Hematopoietic multipotent progenitor cell (in vitro differentiated cells): ENCODE measurements around the gene PPM1J. TPM values are rescaled to one million over a fixed set of nuclear protein-coding genes. Genes with fewer than 3 reads are reported as not detected.
A peak's percentile ranks its signal among the peaks of the same experiment; 100 is the strongest.

Experiments
- DNase-seq, 3 donors: peaks; one replicate each; pipeline ENCODE4 v3.0.0-alpha.2; 2011 to 2015; ENCODE audit warnings: low read depth in 2 of 3, low spot score in 2 of 3
- total RNA-seq: library from RNA; depleted of rRNA; stranded (reverse); fragments of >200 nt; gene quantifications from one replicate; pipeline ENCODE4 v1.2.3, GENCODE V29; 2012

The PPM1J gene
- total RNA-seq, 1 donor, result under 0.01 TPM

DNA sequence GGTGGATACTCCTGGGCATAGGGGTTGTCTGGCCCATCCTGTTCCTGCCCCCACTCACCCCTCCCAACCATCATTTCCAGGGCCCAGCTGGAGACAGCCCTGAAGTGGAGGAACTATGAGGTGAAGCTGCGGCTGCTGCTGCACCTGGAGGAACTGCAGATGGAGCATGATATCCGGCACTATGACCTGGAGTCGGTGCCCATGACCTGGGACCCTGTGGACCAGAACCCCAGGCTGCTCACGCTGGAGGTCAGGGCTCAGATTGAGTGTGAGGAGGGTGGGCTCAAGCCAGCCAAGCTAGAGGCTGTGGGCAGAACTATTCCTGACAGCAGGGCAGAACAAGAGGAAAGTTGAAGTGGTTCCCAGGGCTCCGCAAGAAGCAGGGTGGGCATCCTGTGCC lies 22.5 kb downstream of the PPM1J start:
- DNase-seq, result no peak

DNA sequence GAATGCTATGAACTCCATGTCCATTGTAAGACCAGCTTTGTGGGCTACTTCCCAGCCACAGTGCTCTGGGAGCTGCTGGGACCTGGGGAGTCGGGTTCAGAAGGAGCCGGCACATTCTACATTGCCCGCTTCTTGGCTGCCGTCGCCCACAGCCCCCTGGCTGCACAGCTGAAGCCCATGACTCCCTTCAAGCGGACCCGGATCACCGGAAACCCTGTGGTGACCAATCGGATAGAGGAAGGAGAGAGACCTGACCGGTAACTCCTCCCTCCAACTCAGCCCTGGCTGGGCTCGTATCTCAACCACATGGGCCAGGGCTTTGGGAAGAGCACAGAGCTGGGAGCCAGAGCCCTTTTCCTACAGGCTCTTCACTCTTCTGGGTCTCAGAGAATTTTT lies 25.3 kb downstream of the PPM1J start:
- no peak for DNase-seq

- DNase-seq, result no peak
Measured at GRCh38 chr1:112689196-112689841, 25.8 kb downstream of the PPM1J start.

DNA sequence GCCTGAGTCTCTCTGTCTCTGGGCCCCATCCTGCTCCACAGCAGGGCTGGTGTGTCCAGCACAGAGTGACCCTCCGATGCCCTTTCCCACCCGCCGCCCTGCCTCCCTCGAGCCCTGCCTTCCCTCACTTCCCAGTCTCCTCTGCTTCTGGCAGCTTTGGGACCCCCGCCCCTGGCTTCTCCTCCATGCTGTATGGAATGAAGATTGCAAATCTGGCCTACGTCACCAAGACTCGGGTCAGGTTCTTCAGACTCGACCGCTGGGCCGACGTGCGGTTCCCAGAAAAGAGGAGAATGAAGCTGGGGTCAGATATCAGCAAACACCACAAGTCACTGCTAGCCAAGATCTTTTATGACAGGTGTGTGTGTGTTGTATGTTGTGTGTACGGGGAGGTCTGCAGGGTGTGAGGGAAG lies 26.3 kb downstream of the PPM1J start:
- DNase-seq, result no peak

- no peak for DNase-seq
Measured at GRCh38 chr1:112687785-112688496, 27.2 kb downstream of the PPM1J start.

DNA sequence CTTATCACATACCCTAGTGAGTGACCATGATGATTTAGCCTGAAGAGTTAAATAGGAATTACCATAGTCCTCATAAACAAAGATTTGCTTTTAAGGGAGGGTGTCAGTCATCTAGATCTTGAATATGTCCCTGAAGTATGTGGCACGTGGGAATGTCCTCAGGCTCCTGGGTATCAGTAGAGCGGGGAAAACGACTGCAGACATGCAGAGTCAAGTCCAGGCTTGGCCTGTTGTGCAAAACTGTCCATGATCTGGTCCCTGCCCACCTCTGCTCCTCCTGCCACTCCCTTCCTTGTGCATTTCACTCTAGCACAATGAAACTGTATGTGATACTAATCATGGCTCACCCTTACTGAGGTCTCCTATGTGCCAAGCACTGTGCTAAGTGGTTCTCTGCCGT lies 27.8 kb downstream of the PPM1J start:
- DNase-seq, result no peak

GRCh38 chr1:112686835-112687234 lies 28.3 kb downstream of the PPM1J start:
- no peak for DNase-seq

DNA sequence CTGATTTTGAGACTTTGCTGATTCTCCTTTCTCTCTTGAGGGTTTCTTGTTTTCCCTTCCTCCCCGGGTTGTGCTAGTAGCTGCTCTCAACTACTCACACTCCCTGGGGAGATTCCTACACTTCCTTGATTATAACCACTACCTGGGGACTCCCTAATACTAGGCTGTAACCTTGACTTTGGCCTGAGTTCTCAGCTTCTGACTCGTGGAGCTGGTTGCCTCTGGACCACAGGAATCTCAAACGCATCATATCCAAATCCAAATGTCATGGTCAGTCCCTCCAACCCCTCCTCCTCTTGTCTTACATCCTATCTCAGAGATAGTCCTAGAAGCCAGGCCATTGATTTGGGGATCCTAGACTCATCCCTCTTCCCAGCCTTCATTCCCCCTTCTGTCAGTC lies 28.7 kb downstream of the PPM1J start:
- no peak for DNase-seq

DNA sequence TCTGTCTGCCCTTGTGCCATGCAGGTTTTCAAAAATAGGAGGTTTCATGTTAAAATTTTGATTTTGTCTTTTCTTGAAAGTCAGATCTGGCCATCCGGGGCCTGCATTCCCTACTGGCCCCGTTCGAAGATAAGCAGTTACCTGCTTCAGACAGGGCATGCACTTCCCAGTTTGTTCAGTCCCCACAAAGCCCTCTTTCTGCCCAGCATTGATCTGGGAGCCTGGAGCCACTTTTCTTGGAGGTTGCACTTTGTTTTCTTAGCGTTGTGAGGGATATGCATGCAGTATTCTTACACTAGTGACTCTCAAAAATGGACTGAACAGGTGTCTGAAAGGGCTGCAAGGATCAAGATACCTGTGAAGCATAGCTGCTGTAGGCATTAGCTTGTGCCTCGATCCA lies 29.2 kb downstream of the PPM1J start:
- no peak for DNase-seq

DNA sequence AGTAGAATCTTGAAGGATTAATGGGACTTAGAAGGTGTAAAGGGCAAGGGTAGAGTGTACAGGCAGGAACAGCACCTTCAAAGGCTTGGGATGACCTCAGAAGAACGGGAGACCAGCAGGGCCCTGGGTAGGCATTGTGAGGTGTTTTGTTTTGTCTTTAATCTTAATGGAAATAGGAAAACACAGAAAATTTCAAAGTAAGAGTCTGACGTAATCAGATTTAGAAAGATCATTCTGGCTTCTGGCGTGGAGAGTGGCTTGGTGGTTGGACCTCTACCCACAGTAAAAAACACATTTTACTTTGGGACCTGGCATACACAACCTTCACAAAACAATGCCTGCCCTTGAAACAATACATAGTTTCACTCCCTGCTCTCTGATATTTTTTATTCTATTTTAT lies 36.5 kb downstream of the PPM1J start:
- DNase-seq, result no peak

- no peak for DNase-seq
Measured at GRCh38 chr1:112677501-112677900, 37.6 kb downstream of the PPM1J start.

- DNase-seq, result peak in 1 of 3 donors; percentile 13
Measured at GRCh38 chr1:112676543-112676942, 38.6 kb downstream of the PPM1J start.

GRCh38 chr1:112675728-112676381 lies 39.3 kb downstream of the PPM1J start:
- no peak for DNase-seq

GRCh38 chr1:112674986-112675727 lies 40.0 kb downstream of the PPM1J start:
- peak; percentile 25 to 50 (median 35) for DNase-seq

- peak; percentile 32 to 80 (median 67) for DNase-seq
Measured at GRCh38 chr1:112674440-112674985, 40.6 kb downstream of the PPM1J start, which contains the start of gene MOV10. Gene MOV10, plus strand, starts transcription at chr1:112674659. Its CDS starts 254 bp downstream, at chr1:112674913.

DNA sequence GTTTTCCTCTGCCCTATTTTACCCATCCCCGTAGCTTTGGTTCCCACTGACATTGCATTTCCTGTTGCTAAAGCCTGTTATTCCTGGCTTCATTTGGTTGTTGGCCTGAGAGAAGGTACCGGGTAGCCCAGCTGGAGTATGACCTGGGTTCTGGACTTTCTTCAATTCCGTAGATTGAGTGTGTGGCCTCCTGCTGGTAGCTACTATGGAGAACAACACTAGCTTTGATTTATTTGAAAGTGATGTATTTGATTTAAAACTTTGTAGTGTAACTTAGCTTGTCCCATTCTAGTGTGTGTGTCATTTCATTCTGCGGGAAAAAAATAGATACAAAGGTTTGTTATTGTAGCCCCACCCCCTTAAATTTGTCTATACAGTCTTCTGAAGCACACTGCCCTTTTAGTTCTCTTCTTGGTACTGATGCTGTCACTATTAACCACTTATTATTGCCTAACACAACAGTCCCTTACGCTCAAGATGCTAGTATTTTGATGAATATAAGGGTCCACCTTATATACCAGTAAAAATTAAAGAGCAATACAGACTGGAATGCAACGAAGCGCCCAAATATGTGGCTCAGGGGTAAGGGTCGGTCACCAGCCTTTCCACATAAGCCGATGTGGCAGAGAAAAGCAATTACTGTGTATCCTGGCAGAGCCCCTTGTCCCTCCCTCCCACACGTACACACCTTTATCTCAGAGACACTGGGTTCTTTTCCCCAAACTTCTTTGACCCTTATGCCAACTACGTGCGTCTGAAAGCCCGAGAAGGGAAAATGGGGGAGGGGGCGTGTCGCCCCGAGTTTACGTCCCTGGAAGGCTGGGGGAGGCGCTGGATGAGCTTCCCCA lies 41.3 kb downstream of the PPM1J start:
- peak; percentile 7 to 53 (median 42) for DNase-seq

GRCh38 chr1:112672842-112673241 lies 42.3 kb downstream of the PPM1J start:
- DNase-seq, result no peak

DNA sequence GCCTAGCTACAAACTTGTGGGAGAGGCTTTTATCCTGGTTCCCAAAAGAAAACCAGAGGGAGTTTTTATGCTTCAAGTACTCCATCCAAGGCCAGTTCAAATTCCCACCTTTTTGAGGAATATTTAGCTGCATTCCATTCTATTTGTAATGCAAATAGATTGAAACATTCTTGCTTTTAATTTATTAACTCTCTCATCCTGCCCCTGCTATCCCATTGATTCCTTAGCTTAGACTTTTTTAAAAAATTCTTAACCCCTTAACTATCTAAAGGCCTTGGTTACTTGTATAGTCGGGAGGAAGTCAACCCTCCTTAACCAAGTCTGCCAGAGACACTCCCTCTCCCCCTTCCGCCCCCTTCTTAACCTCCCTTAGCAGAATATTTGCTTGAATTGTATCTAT lies 43.1 kb downstream of the PPM1J start:
- no peak for DNase-seq

GRCh38 chr1:112666946-112667345 lies 48.2 kb downstream of the PPM1J start:
- no peak for DNase-seq

DNA sequence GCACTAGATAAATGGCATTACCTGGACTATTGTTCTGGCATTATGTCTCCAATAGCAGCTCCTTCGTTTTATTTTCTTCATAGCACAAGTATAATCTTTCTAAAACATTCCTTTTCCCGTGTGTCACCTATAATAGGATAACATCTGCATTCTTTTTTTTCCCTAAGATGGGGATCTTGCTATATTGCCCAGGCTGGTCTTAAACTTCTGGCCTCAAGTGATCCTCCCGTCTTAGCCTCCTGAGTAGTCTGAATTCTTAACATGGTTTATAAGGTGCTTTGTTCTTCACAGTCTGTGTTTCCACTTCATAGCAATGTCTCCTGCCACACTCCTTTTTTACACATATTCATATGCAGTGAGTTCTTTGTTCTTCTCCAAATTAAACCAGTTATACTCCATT lies 49.3 kb downstream of the PPM1J start:
- no peak for DNase-seq
